Mesodermal cell (in vitro differentiated cells): ENCODE measurements around the gene GALNT2.

Experiments used
- H3K27ac ChIP-seq: 2 replicates; pipeline ENCODE4 v1.7.0; 2013; ENCODE audit warnings: mild to moderate bottlenecking, low read depth, low read length, moderate library complexity; ENCODE audit not compliant: severe bottlenecking
- H3K36me3 ChIP-seq: 2 replicates; pipeline ENCODE4 v1.7.1; 2013; ENCODE audit warnings: mild to moderate bottlenecking, low read length, moderate library complexity; ENCODE audit not compliant: control insufficient read depth, insufficient read depth
- H3K4me1 ChIP-seq: one replicate; pipeline ENCODE4 v1.7.1; 2013; ENCODE audit warnings: mild to moderate bottlenecking, low read length; ENCODE audit not compliant: insufficient read depth, control insufficient read depth, poor library complexity, severe bottlenecking
- H3K4me3 ChIP-seq: 2 replicates; pipeline ENCODE4 v1.7.0; 2013; ENCODE audit warnings: low read length, control low read depth, mild to moderate bottlenecking; ENCODE audit not compliant: insufficient read depth, poor library complexity, severe bottlenecking; ENCODE audit errors: extremely low read depth
- H3K9me3 ChIP-seq: 2 replicates; pipeline ENCODE4 v1.7.1; 2013; ENCODE audit warnings: mild to moderate bottlenecking, low read length, moderate library complexity; ENCODE audit not compliant: control insufficient read depth
- WGBS, 2 experiments: methylation state at CpG; one replicate each; pipeline ENCODE4 v1.1.5; 2013; ENCODE audit warnings: missing lambda C conversion rate in 2 of 2; ENCODE audit not compliant: insufficient coverage in 2 of 2; 5-methylcytosine and 5-hydroxymethylcytosine counted together

GALNT2 gene

DNA sequence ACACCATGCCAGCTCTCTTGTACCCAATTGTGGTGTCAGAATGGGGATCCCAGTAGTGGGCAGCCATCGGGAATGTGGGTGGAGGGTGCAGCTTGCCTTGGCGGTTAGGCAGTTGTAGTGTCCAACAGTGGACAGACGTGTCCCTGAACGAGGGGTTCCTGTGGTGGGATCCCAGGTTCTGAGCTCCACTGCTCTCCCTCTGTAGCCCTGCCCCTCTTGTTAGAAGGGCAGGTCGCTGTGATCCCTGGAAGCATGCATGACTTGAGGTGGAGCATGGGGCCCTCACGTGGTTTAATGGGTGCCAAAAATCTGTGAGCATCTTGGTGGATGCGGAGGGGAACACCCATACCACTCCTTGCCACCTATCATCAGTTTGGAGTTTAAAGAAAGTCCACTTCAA is 4.3 kb downstream of the GALNT2 start:
- Histone ChIP-seq H3K9me3 (no peaks in the 10 kb centered on the region), H3K4me1 (peaks cover 20% of the 10 kb centered on the region), H3K36me3 (no peaks in the 10 kb centered on the region), H3K27ac (no peak overlapping the region), H3K4me3 (no peak overlapping the region)
- 90 to 98% methylated on average over 4 to 5 of the region's 7 CpGs for WGBS, 2 experiments

DNA sequence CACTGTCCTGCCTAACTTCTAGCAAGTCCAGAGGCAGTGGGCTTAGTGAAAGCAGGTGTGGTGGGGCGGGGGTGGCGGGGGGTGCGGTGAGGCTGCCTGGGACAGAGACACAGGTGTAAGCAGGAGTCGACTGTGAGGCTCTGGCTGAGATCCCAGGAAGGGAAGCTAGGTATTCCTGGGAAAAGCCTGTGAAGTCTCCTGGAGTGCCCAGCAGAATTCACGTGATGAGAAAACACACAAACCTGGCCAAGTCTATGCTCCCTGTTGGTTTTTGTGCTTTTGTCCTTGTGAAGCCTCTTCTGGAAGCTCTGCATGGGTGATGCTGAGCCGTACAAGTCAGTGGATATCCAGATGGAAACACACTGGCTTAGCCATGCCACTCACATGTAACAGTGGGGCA is 5.3 kb downstream of the GALNT2 start:
- WGBS, 2 experiments, result 58 to 75% methylated on average over 4 to 6 of the region's 6 CpGs
- no peak overlapping the region for H3K27ac ChIP-seq

DNA sequence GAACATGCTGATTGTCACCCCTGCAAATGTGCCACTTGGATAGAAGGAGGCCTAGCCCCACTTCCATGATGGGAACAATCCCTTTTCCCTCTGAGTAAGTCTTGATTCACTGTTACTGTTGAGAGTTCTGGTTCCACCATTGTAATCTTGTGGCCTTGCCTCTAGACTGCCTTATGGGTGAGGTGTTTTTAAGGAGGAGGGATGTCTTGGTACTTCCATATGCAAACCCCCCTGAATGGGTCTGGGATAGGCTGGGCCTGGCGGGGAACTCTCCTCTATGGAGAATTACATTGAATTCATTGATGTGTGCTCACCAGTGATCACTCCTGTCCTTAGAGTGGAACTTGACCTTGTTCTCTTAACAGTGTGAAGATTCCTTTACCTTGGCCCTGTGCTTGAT is 5.8 kb downstream of the GALNT2 start:
- H3K4me3 ChIP-seq, result no peak overlapping the region
- H3K9me3 ChIP-seq, result no peaks in the 10 kb centered on the region
- WGBS, 2 experiments, result 83% methylated on average over 1 of the region's 1 CpG; no CpG with 5 or more reads in 1 of the 2 experiments
- peaks cover 28% of the 10 kb centered on the region for H3K4me1 ChIP-seq
- no peak overlapping the region for H3K27ac ChIP-seq
- H3K36me3 ChIP-seq, result peaks cover 6% of the 10 kb centered on the region

More for the DNA sequence above, 5.3 kb downstream of the GALNT2 start:
- H3K4me3 ChIP-seq, result no peak overlapping the region
- no peaks in the 10 kb centered on the region for H3K9me3 ChIP-seq
- H3K4me1 ChIP-seq, result peaks cover 26% of the 10 kb centered on the region
- H3K36me3 ChIP-seq, result peaks cover 6% of the 10 kb centered on the region

DNA sequence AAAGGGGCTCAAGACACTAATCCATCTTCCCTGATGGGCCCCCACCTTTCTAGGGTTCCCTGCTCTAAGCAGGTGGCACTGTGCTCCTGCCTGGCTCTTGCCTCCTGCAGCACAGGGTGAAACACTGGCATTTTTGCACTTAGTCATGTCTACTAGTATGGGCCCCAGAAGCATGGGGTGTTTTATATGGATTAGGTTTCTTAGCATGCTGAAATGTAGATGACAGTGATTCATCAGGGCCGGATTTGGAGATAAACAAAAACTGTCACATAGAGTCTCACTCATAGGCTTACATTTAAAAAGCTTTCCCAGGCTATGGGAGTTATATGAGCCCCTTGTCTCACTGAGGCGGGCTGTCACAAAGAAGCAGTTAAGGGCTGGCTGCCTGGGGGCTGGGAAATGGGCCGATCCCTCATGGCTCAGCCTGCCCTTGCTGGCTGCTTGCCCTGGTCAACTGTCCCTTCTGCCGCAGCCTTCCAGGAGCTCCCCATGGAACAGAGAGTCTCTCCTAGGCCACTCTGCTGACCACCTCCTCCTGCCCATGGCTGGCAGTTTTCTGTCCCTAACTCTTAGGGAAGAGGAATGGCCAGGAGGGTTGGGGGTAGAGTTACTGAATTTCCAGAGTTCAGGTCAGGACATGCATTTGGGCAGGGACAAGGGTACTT is 6.5 kb downstream of the GALNT2 start:
- H3K36me3 ChIP-seq, result peaks cover 6% of the 10 kb centered on the region
- 87 to 89% methylated on average over 2 to 3 of the region's 4 CpGs for WGBS, 2 experiments
- H3K4me1 ChIP-seq, result peaks cover 33% of the 10 kb centered on the region
- peak overlapping the region; percentile 29 for H3K27ac ChIP-seq
- no peaks in the 10 kb centered on the region for H3K9me3 ChIP-seq
- no peak overlapping the region for H3K4me3 ChIP-seq

DNA sequence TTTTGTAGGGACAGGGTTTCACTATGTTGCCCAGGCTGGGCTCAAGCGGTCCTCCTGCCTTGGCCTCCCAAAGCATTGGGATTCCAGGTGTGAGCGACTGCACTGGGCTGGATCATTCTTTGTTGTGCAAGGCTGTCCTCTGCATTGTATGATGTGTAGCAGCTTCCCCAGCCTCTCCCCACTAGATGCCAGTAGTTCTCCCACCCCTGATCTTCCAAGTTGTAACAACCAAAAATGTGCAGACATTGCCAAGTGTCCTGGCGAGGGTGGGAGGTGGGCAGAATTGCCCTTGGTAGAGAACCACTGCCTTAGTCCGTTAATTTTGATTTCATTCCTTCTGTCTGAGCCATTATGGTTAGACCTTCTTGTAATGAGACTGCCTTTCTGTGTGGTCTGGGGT is 7.2 kb downstream of the GALNT2 start:
- no peaks in the 10 kb centered on the region for H3K9me3 ChIP-seq
- no peak overlapping the region for H3K4me3 ChIP-seq
- peaks cover 6% of the 10 kb centered on the region for H3K36me3 ChIP-seq
- H3K4me1 ChIP-seq, result peaks cover 38% of the 10 kb centered on the region
- WGBS, 2 experiments, result 88 to 91% methylated on average over 4 of the region's 4 CpGs
- H3K27ac ChIP-seq, result no peak overlapping the region

- peaks cover 36% of the 10 kb centered on the region for H3K4me1 ChIP-seq
- WGBS, 2 experiments, result 100% methylated on average over 1 of the region's 2 CpGs; no CpG with 5 or more reads in 1 of the 2 experiments
- H3K9me3 ChIP-seq, result no peaks in the 10 kb centered on the region
- peaks cover 6% of the 10 kb centered on the region for H3K36me3 ChIP-seq
- H3K4me3 ChIP-seq, result no peak overlapping the region
- no peak overlapping the region for H3K27ac ChIP-seq
Observed at GRCh38 chr1:230074762-230075161, 7.7 kb downstream of the GALNT2 start.

DNA sequence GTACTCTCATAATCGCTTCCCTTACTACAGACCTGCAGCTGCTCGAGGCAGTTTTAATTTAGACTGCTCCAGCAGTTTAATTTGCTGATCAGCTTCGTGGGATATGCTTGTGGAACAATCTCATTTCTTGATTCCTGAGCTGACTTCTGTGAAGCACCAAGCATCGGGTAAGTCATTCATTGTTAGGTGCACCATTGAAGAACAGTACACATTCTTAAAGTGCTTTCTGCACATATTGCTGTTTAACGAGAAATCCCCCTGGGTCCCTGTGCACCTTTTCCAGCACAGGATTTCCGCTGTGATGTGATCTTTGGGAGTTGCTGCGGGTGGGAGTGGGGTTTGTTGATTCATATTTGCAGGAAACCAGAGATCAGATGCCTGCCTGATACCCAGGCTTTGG is 9.1 kb downstream of the GALNT2 start:
- H3K9me3 ChIP-seq, result no peaks in the 10 kb centered on the region
- no peak overlapping the region for H3K27ac ChIP-seq
- 90 to 96% methylated on average over 4 to 7 of the region's 7 CpGs for WGBS, 2 experiments
- H3K36me3 ChIP-seq, result peaks cover 14% of the 10 kb centered on the region
- H3K4me3 ChIP-seq, result no peak overlapping the region
- H3K4me1 ChIP-seq, result peaks cover 35% of the 10 kb centered on the region

DNA sequence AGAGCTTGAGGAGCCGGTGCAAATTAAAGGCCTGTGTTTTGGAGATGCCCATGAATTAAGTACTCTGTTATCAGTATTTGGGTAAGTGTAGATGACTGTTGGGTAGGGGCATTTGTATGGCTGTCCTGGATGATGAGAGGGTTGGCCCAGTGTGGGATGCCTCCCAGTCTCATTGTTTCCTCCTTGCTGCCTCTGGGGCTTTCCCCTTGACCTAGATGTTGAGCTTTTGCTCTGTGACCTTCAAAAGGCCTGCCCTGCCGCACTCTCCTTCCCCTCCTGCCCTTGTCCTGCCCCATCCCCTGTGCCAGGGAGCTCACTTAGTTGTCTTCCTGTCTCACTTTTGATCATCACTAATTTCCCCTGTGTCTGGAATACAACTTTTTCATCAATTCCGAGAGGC is 10.0 kb downstream of the GALNT2 start:
- H3K36me3 ChIP-seq, result peaks cover 14% of the 10 kb centered on the region
- WGBS, 2 experiments, result 95 to 100% methylated on average over 2 to 3 of the region's 3 CpGs
- H3K4me3 ChIP-seq, result no peak overlapping the region
- H3K27ac ChIP-seq, result no peak overlapping the region
- H3K4me1 ChIP-seq, result peaks cover 36% of the 10 kb centered on the region
- no peaks in the 10 kb centered on the region for H3K9me3 ChIP-seq

DNA sequence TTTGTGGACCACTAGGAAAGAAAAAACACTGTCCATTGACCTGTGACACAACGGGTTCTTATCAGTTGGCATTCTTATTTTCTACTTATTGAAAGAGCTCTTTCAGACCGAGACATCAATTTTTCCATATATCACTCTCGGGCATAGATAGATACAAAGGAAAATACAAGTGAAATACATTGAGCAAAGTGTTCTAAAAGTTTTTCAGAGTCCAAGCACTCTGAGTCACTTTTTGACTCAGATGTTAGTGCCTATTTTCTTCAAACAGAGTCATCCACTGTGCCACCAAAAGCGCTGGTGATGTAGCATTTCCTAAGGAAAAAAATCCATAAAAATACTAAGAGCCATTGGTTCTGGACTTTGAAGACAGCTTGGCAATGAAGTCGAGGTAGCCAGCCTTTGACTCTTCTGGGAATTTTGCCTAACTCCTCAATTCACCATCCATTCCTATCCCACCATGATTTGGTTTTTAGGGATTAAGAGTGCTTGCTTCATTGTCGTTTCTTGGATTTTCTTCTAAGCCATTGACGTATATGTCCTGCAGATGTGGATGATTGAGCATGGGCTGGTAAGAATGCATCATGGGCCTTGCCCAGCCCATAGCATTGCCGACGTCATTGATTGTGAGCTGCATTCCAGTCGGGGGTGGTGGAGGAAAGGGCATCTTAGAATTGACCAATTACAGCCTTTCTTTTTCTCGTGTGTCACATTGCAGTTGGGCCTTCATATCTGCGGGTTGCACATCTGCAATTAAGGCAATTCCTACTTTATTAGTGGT is 10.6 kb downstream of the GALNT2 start:
- Histone ChIP-seq H3K27ac (no peak overlapping the region), H3K9me3 (peaks cover 2% of the 10 kb centered on the region), H3K4me1 (peaks cover 34% of the 10 kb centered on the region), H3K36me3 (peaks cover 14% of the 10 kb centered on the region), H3K4me3 (no peak overlapping the region)
- WGBS, 2 experiments, result 79 to 90% methylated on average over 7 to 8 of the region's 12 CpGs

DNA sequence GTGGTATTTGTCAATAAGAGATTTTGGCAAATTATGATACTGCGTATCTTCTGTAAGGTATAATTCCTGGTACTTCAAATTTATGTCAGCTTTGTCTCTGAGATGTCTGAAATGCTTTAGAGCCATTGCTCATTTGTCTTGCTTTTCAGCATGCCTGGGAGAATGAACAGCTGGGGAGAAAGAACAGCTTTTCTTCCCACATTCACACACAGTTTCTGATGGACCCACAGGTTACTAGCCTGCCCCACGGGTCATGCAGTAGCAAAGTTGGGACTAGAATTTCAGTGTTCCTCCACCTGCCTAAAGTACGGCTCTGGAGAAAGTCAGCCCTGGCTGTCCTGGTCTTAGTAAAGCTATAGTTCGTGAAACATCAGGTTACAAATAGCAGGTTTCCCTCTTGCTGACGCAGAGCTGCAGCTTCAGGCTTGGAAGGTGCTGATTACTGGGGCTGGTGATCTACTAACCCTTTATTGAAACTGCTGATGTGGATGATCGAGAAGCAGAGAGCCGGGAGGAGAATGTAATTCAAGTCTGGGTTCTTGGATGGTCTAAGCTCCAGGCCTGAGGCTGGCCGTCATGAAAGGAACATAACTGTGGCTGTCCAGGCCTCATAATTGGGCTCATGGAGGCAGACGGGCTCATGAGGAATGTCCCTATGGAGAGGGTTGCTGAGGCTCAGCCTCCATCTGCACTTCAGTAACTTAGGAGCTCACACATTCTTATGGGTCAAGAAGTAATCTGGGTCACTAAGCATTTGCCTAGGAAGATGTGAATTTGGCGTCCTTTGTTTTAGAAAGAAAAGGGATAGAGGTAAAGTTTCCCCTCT is 12.4 kb downstream of the GALNT2 start:
- Histone ChIP-seq H3K4me1 (peaks cover 35% of the 10 kb centered on the region), H3K36me3 (peaks cover 14% of the 10 kb centered on the region), H3K27ac (no peak overlapping the region), H3K9me3 (peaks cover 9% of the 10 kb centered on the region), H3K4me3 (no peak overlapping the region)
- WGBS, 2 experiments, result 87 to 90% methylated on average over 9 to 10 of the region's 10 CpGs
